ENCODE data around the gene TM4SF4.

DNA sequence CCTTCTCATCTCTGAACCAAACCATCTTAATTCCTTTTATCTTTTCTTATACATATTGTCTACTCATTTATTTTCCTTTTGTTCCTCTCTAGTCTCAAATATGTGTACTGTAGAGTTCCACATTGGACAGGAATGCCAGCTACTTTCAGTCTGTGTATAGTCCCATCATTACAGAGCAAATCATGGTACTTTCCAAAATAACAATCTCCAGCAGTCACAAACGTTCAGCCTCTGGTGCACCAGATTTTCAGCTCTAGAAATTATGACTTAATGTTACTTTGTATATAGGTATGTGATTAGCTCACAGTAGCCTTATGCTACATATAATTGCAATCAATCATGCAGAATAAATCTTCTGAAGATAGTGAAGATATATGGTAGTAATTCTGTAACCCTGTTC is 32.5 kb upstream of the TM4SF4 start:
- TF ChIP-seq, protein P1, sequence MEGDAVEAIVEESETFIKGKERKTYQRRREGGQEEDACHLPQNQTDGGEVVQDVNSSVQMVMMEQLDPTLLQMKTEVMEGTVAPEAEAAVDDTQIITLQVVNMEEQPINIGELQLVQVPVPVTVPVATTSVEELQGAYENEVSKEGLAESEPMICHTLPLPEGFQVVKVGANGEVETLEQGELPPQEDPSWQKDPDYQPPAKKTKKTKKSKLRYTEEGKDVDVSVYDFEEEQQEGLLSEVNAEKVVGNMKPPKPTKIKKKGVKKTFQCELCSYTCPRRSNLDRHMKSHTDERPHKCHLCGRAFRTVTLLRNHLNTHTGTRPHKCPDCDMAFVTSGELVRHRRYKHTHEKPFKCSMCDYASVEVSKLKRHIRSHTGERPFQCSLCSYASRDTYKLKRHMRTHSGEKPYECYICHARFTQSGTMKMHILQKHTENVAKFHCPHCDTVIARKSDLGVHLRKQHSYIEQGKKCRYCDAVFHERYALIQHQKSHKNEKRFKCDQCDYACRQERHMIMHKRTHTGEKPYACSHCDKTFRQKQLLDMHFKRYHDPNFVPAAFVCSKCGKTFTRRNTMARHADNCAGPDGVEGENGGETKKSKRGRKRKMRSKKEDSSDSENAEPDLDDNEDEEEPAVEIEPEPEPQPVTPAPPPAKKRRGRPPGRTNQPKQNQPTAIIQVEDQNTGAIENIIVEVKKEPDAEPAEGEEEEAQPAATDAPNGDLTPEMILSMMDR (IDR thresholded peaks at IDR 0.05) = no peak
- no peak for TF ChIP-seq POLR2A (IDR thresholded peaks at IDR 0.05)

All from sigmoid colon (tissue), 3 donors.